ENCODE data around the gene BPIFB4.

BPIFB4 gene

DNA sequence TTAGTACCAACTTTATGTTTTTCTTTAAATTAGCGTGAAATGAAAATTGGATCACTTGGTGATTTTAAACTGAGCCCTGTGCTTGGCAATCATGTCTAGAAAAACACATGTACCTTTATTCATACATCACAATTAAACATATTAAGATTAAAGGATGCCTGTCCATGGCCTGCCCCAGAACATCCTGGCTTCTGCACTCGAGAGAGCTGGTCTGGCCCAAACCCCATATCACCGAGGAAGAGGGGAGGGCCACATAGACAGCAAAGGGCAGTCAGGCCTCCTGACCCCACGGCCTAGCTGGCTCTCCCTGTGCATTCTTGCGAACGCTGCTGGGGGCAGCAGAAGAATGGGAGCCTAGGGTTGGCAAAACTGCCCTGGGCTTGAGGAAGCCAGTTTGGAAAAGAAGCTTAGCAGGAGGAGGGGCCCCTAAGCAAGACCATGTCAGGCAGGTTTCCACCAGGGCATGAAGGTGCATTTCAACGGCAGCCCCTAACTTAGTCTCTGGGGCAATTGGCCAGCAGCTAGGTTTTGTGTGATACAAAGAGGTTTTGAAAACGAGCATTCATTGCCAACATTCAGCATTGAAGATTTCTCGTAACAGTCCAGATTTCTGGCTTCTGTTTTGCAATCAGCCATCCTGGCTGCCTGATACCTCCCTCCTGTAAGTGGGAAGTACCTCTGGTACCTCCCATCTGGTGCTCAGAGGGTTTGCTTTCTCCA, 17.2 kb upstream of the BPIFB4 start:
- DNase-seq = no peak

DNA sequence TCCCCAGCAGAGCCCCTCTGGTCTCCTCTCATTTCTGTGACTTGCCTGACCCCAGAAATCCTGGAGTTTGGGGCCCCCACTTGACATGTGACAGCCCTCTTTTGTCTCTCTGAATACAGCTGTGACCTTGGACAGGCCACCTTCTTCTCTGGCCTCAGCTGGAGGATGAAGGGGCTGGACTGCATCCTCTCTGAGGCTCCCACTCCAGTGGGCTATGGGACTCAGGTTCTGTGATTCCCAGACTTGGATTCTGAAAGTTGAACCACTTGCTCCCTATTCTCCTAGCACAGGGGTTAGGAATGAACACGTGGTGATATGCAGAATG, 16.7 kb upstream of the BPIFB4 start:
- DNase-seq = no peak

GRCh38 chr20:33063271-33063670, 16.2 kb upstream of the BPIFB4 start:
- no peak for DNase-seq

GRCh38 chr20:33064572-33065287, 14.7 kb upstream of the BPIFB4 start:
- no peak for DNase-seq

GRCh38 chr20:33065785-33066184, 13.7 kb upstream of the BPIFB4 start:
- DNase-seq = no peak

- no peak for DNase-seq
Measured at GRCh38 chr20:33067806-33068205, 11.6 kb upstream of the BPIFB4 start.

GRCh38 chr20:33068251-33068939, 11.0 kb upstream of the BPIFB4 start:
- no peak for DNase-seq

- DNase-seq = no peak
Measured at GRCh38 chr20:33069673-33070072, 9.8 kb upstream of the BPIFB4 start.

- DNase-seq = no peak
Measured at GRCh38 chr20:33070111-33071053, 9.1 kb upstream of the BPIFB4 start.

- no peak for DNase-seq
Measured at GRCh38 chr20:33071198-33071597, 8.2 kb upstream of the BPIFB4 start.

DNA sequence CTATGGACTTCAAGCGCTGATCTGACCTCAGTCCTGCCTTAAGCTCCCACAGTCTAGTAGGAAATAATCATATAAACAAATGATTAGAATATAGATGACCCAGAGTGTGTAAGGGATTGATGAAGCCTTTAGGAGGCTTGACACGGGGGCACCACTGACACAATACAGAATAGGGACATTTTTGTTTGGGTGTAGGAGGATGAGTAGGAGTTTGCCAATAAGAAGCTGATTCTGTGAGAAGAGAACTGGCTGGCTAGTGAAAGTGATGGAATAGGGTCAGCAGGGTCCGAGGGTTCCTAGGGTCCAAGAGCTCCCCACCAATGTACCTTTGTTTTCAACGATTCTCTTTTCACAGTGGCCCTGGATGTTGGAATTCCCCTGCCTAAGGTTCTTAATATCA, 7.1 kb upstream of the BPIFB4 start:
- no peak for DNase-seq

- no peak for DNase-seq
Measured at GRCh38 chr20:33072813-33073212, 6.6 kb upstream of the BPIFB4 start.

GRCh38 chr20:33074675-33075074, 4.8 kb upstream of the BPIFB4 start:
- no peak for DNase-seq

GRCh38 chr20:33075281-33075680, 4.2 kb upstream of the BPIFB4 start:
- no peak for DNase-seq

- peak; percentile 15 for DNase-seq
Measured at GRCh38 chr20:33076662-33077372, 2.6 kb upstream of the BPIFB4 start.

- DNase-seq = no peak
Measured at GRCh38 chr20:33081411-33082154, 2.1 kb downstream of the BPIFB4 start.

DNA sequence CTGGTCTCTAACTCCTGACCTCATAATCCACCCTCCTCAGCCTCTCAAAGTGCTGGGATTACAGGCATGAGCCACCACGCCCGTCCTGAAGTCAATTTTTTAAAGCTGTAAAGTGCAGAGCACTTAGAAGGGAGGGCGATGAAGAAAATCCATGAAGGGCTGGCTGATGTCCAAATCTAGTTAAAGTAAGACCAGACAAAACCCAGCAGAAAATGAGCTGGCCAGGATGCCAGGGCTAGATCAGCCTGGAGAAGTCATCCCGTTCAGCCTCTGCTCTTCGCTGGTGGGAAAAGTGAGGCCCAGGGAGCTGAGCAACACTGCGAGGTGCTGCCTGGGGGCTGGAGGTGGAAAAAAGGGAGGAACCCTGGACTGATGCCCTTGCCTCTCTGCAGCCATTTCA, 3.1 kb downstream of the BPIFB4 start:
- DNase-seq = no peak

- DNase-seq = no peak
Measured at GRCh38 chr20:33083544-33084340, 4.3 kb downstream of the BPIFB4 start.

- DNase-seq = no peak
Measured at GRCh38 chr20:33084722-33085121, 5.3 kb downstream of the BPIFB4 start.

- no peak for DNase-seq
Measured at GRCh38 chr20:33086052-33086722, 6.7 kb downstream of the BPIFB4 start.
